DOHH2 (cell line): Measurements from ENCODE around the gene C11orf87.

Experiments used
- H3F3A ChIP-seq: fragments of 200-600 bp; sonication (generic), shearing (Covaris generic); 2 replicates; pipeline ENCODE4 v1.6.0; 2016; ENCODE audit warnings: antibody characterized with exemption, mild to moderate bottlenecking; ENCODE audit not compliant: control insufficient read depth, insufficient read depth
- H3K27ac ChIP-seq: fragments of 200-600 bp; sonication (generic); 2 replicates; pipeline ENCODE4 v1.5.1; 2014; ENCODE audit warnings: low read depth, mild to moderate bottlenecking, low read length, moderate library complexity
- H3K27me3 ChIP-seq: fragments of 200-600 bp; sonication (generic); 2 replicates; pipeline ENCODE4 v1.6.1; 2014; ENCODE audit warnings: mild to moderate bottlenecking, low read length, mixed read lengths; ENCODE audit not compliant: control insufficient read depth
- H3K36me3 ChIP-seq: fragments of 200-600 bp; sonication (generic); 2 replicates; pipeline ENCODE4 v1.6.1; 2014; ENCODE audit warnings: mild to moderate bottlenecking, low read length, moderate library complexity, mixed read lengths; ENCODE audit not compliant: control insufficient read depth
- H3K4me1 ChIP-seq: fragments of 200-600 bp; sonication (generic); 2 replicates; pipeline ENCODE4 v1.6.1; 2014; ENCODE audit warnings: mild to moderate bottlenecking, low read length, mixed read lengths; ENCODE audit not compliant: control insufficient read depth
- H3K4me2 ChIP-seq: fragments of 200-600 bp; sonication (generic); 2 replicates; pipeline ENCODE4 v1.6.0; 2014; ENCODE audit warnings: mild to moderate bottlenecking, low read length, moderate library complexity
- H3K4me3 ChIP-seq: fragments of 200-600 bp; sonication (generic); 2 replicates; pipeline ENCODE4 v1.5.1; 2014; ENCODE audit warnings: mild to moderate bottlenecking, low read length, mixed read lengths
- H3K79me2 ChIP-seq: fragments of 200-600 bp; sonication (generic); 2 replicates; pipeline ENCODE4 v1.6.1; 2014; ENCODE audit warnings: mild to moderate bottlenecking, low read length, mixed read lengths; ENCODE audit not compliant: control insufficient read depth
- H3K9me2 ChIP-seq: fragments of 200-600 bp; sonication (generic); replicated peaks from 2 replicates; pipeline ENCODE4 v1.6.1; 2014; ENCODE audit warnings: mild to moderate bottlenecking, low read length, mixed read lengths; ENCODE audit not compliant: control insufficient read depth
- H3K9me3 ChIP-seq: fragments of 200-600 bp; sonication (generic); 2 replicates; pipeline ENCODE4 v1.6.1; 2014; ENCODE audit warnings: antibody characterized with exemption, low read length, mixed read lengths; ENCODE audit not compliant: control insufficient read depth, insufficient read depth
- H4K20me1 ChIP-seq: fragments of 200-600 bp; sonication (generic); 2 replicates; pipeline ENCODE4 v1.6.0; 2014; ENCODE audit warnings: low read depth, mild to moderate bottlenecking, antibody characterized with exemption, low read length, moderate library complexity; ENCODE audit not compliant: control insufficient read depth, insufficient read depth
- CTCF ChIP-seq: fragments of 200-600 bp; sonication (generic); IDR thresholded peaks from one replicate; pipeline ENCODE4 v1.5.1; 2014; ENCODE audit warnings: antibody characterized with exemption, mild to moderate bottlenecking, low read depth, low read length; ENCODE audit not compliant: poor library complexity, severe bottlenecking
- EZH2phosphoT487 ChIP-seq: fragments of 200-600 bp; sonication (generic); IDR thresholded peaks from 2 replicates; pipeline ENCODE4 v1.6.1; 2017; ENCODE audit warnings: borderline replicate concordance, mild to moderate bottlenecking, antibody characterized with exemption, low read length, moderate library complexity, mixed read lengths

Gene C11orf87

GRCh38 chr11:109405671-109406070 lies 16.3 kb upstream of the C11orf87 start:
- no peaks in the 10 kb centered on the region for H3K79me2 ChIP-seq
- H3K27ac ChIP-seq: no peak overlapping the region
- no peaks in the 10 kb centered on the region for H3F3A ChIP-seq
- H3K36me3 ChIP-seq: no peaks in the 10 kb centered on the region
- H3K9me2 ChIP-seq: no peaks in the 10 kb centered on the region
- H3K27me3 ChIP-seq: no peaks in the 10 kb centered on the region
- H3K9me3 ChIP-seq: no peaks in the 10 kb centered on the region
- H3K4me3 ChIP-seq: no peak overlapping the region
- no peak for TF ChIP-seq CTCF
- TF ChIP-seq EZH2phosphoT487: no peak
- H3K4me1 ChIP-seq: no peaks in the 10 kb centered on the region
- no peaks in the 10 kb centered on the region for H4K20me1 ChIP-seq
- H3K4me2 ChIP-seq: no peak overlapping the region

- no peak for TF ChIP-seq EZH2phosphoT487
- no peak for TF ChIP-seq CTCF
- Histone ChIP-seq H3F3A (no peaks in the 10 kb centered on the region), H3K27me3 (no peaks in the 10 kb centered on the region), H3K4me1 (no peaks in the 10 kb centered on the region), H3K27ac (no peak overlapping the region), H3K4me3 (no peak overlapping the region), H3K9me2 (no peaks in the 10 kb centered on the region), H3K4me2 (no peak overlapping the region), H4K20me1 (no peaks in the 10 kb centered on the region), H3K9me3 (no peaks in the 10 kb centered on the region), H3K36me3 (no peaks in the 10 kb centered on the region), H3K79me2 (no peaks in the 10 kb centered on the region)
Measured at GRCh38 chr11:109416601-109417000, 5.4 kb upstream of the C11orf87 start.

- H3K4me3 ChIP-seq: no peak overlapping the region
- H3K27ac ChIP-seq: no peak overlapping the region
- H3K27me3 ChIP-seq: no peaks in the 10 kb centered on the region
- H3K9me3 ChIP-seq: peaks cover 7% of the 10 kb centered on the region; the same call in 1 of the 2 replicates
- TF ChIP-seq EZH2phosphoT487 (no peak), CTCF (no peak)
- no peaks in the 10 kb centered on the region for H3F3A ChIP-seq
- H3K4me2 ChIP-seq: no peak overlapping the region
- H3K36me3 ChIP-seq: no peaks in the 10 kb centered on the region
- no peaks in the 10 kb centered on the region for H3K79me2 ChIP-seq
- no peaks in the 10 kb centered on the region for H3K4me1 ChIP-seq
- no peaks in the 10 kb centered on the region for H3K9me2 ChIP-seq
- no peaks in the 10 kb centered on the region for H4K20me1 ChIP-seq
Measured at GRCh38 chr11:109422870-109423465, 978 bp downstream of the C11orf87 start.
